HepG2 (cell line): ENCODE measurements around the gene OSGEPL1. TPM values are rescaled to one million over a fixed set of nuclear protein-coding genes. Genes with fewer than 3 reads are reported as not detected.

ENCODE experiments used
- ATRX ChIP-seq: sonication (generic); formaldehyde crosslinking; IDR thresholded peaks from 2 replicates; pipeline ENCODE4 v1.4.0; 2020; ENCODE audit warnings: missing genetic modification reagents, borderline replicate concordance
- PITX1 ChIP-seq: sonication (generic); formaldehyde crosslinking; IDR thresholded peaks from 2 replicates; pipeline ENCODE4 v1.5.1; 2020; ENCODE audit warnings: mild to moderate bottlenecking, missing genetic modification reagents
- PLRG1 ChIP-seq: fragments of 450-650 bp; conservative IDR thresholded peaks from 2 replicates; pipeline ENCODE4 v1.6.1; 2016
- SIN3B ChIP-seq: fragments of 150-350 bp; IDR thresholded peaks from 2 replicates; pipeline ENCODE4 v1.6.1; 2014; ENCODE audit warnings: low read length
- SP5 ChIP-seq: IDR thresholded peaks from 2 replicates; pipeline ENCODE4 v1.6.1; 2016; ENCODE audit warnings: low read depth, borderline replicate concordance
- ZFP41 ChIP-seq: sonication (generic); formaldehyde crosslinking; IDR thresholded peaks from 2 replicates; pipeline ENCODE4 v1.4.0; 2020; ENCODE audit warnings: mild to moderate bottlenecking, missing genetic modification reagents, borderline replicate concordance
- ZNF432 ChIP-seq: sonication (generic); formaldehyde crosslinking; IDR thresholded peaks from 2 replicates; pipeline ENCODE4 v1.5.0; 2020; ENCODE audit warnings: missing genetic modification reagents, mild to moderate bottlenecking, borderline replicate concordance
- ZNF484 ChIP-seq: sonication (generic); formaldehyde crosslinking; IDR thresholded peaks from 2 replicates; pipeline ENCODE4 v1.5.1; 2020; ENCODE audit warnings: mild to moderate bottlenecking, low read depth, missing genetic modification reagents, borderline replicate concordance
- ZNF557 ChIP-seq: sonication (generic); formaldehyde crosslinking; IDR thresholded peaks from 2 replicates; pipeline ENCODE4 v1.4.0; 2020; ENCODE audit warnings: missing genetic modification reagents
- ZNF629 ChIP-seq: sonication (generic); formaldehyde crosslinking; conservative IDR thresholded peaks from 2 replicates; pipeline ENCODE4 v1.5.0; 2020; ENCODE audit warnings: missing genetic modification reagents
- ZNF720 ChIP-seq: sonication (generic); formaldehyde crosslinking; IDR thresholded peaks from 2 replicates; pipeline ENCODE4 v1.4.0; 2020; ENCODE audit warnings: missing genetic modification reagents
- ZNF747 ChIP-seq: sonication (generic); formaldehyde crosslinking; IDR thresholded peaks from 2 replicates; pipeline ENCODE4 v1.8.1; 2023; ENCODE audit warnings: missing genetic modification reagents, mild to moderate bottlenecking, borderline replicate concordance
- ZSCAN31 ChIP-seq: sonication (generic); formaldehyde crosslinking; IDR thresholded peaks from 2 replicates; pipeline ENCODE4 v1.5.0; 2020; ENCODE audit warnings: low read depth, mild to moderate bottlenecking, missing genetic modification reagents
- polyA plus RNA-seq, 8 experiments: library from polyadenylated mRNA; depleted of rRNA in 3 of 8; stranded (reverse) in 7 of 8; unstranded in 1 of 8; fragments of >200 nt; fragmentation: Illumina TruSeq in 4 of 8; extraction: Trizol in 4 of 8; gene quantifications; 2 replicates each; pipeline versions ENCODE4 v1.2.1 to v1.2.3, GENCODE V29; 2011 to 2016; ENCODE audit warnings: low read depth in 4 of 8, missing spikeins in 1 of 8, mixed read lengths in 1 of 8; ENCODE audit not compliant: insufficient read depth in 1 of 8
- total RNA-seq, 5 experiments: library from RNA; depleted of rRNA; stranded (reverse); fragments of >200 nt; fragmentation: Illumina TruSeq; extraction: Trizol; gene quantifications; 2 replicates each; pipeline ENCODE4 v1.2.3, GENCODE V29; 2016; ENCODE audit warnings: low read depth in 1 of 5
- TF ChIP-seq, protein P1 (sequence below): sonication (generic); formaldehyde crosslinking; IDR thresholded peaks from 2 replicates; pipeline ENCODE4 v1.4.0; 2020; ENCODE audit warnings: mild to moderate bottlenecking, missing genetic modification reagents
- TF ChIP-seq, protein P2 (sequence below): sonication (generic); formaldehyde crosslinking; conservative IDR thresholded peaks from 2 replicates; pipeline ENCODE4 v1.4.0; 2020; ENCODE audit warnings: mild to moderate bottlenecking, missing genetic modification reagents, moderate library complexity
- TF ChIP-seq, protein P3 (sequence below): IDR thresholded peaks from 2 replicates; pipeline ENCODE4 v1.6.1; 2016
- TF ChIP-seq, protein P4 (sequence below): sonication (generic); formaldehyde crosslinking; IDR thresholded peaks from 2 replicates; pipeline ENCODE4 v1.4.0; 2020; ENCODE audit warnings: missing genetic modification reagents

The OSGEPL1 gene
- total and polyA plus RNA-seq, 2 of the 13 experiments (the other 11 are each of a cell fraction or from before 2014, with no cell fraction given): 10.2 to 10.8 TPM

DNA sequence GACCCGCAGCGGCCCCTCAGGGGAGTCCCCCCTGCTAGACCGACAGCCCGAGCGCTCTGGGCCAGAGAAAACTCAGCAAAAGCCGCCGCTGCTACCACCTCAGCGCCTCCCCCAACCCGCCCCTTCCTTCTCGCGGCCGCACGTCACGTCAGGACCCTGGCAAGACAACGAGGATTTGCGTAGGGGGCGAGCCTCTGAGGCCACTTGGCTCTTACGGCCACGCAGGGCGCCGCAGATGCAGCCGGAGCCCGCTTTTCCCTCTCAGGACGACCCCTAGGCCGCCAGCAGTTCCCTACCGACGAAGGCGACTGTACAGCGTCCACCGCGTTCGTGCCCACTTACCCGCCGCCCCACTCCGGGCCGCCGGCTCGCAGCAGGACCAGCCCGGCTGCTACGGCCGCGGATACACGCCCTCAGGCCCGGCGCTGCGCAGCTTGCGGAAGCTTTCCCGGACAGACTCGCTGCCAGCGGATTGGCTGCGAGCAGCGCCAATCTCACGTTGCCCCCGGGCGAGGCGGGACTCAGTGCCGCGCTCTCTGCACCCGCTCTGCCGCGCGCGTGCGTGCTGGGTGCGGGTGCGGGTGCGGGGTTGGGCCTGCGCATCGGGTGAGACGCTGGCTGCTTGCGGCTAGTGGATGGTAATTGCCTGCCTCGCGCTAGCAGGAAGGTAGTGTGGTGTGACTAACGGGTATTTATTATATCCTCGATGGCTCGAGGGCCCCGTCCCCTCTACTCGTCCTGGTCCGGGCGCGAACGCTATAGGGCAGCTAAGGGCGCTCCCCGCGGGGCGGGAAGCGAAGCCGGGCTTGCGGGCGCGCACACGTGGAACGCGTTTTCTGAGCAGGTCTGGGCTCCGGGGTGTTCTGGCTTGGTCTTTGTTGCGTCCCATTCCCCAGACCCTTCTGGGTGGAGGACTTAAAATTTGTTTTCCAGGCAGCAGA is 21.6 kb upstream of the OSGEPL1 start, which contains the start of the genes ORMDL1 and PMS1 (continued):
- TF ChIP-seq, protein P1, sequence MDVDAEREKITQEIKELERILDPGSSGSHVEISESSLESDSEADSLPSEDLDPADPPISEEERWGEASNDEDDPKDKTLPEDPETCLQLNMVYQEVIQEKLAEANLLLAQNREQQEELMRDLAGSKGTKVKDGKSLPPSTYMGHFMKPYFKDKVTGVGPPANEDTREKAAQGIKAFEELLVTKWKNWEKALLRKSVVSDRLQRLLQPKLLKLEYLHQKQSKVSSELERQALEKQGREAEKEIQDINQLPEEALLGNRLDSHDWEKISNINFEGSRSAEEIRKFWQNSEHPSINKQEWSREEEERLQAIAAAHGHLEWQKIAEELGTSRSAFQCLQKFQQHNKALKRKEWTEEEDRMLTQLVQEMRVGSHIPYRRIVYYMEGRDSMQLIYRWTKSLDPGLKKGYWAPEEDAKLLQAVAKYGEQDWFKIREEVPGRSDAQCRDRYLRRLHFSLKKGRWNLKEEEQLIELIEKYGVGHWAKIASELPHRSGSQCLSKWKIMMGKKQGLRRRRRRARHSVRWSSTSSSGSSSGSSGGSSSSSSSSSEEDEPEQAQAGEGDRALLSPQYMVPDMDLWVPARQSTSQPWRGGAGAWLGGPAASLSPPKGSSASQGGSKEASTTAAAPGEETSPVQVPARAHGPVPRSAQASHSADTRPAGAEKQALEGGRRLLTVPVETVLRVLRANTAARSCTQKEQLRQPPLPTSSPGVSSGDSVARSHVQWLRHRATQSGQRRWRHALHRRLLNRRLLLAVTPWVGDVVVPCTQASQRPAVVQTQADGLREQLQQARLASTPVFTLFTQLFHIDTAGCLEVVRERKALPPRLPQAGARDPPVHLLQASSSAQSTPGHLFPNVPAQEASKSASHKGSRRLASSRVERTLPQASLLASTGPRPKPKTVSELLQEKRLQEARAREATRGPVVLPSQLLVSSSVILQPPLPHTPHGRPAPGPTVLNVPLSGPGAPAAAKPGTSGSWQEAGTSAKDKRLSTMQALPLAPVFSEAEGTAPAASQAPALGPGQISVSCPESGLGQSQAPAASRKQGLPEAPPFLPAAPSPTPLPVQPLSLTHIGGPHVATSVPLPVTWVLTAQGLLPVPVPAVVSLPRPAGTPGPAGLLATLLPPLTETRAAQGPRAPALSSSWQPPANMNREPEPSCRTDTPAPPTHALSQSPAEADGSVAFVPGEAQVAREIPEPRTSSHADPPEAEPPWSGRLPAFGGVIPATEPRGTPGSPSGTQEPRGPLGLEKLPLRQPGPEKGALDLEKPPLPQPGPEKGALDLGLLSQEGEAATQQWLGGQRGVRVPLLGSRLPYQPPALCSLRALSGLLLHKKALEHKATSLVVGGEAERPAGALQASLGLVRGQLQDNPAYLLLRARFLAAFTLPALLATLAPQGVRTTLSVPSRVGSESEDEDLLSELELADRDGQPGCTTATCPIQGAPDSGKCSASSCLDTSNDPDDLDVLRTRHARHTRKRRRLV (CRISPR knock-in tag): peak; percentile 94
- no peak; the same call in 1 of the 2 replicates for TF ChIP-seq ZNF629 (CRISPR knock-in tag)
- TF ChIP-seq ZNF432: peak; percentile 91; the same call in 1 of the 2 replicates
- TF ChIP-seq, protein P2, sequence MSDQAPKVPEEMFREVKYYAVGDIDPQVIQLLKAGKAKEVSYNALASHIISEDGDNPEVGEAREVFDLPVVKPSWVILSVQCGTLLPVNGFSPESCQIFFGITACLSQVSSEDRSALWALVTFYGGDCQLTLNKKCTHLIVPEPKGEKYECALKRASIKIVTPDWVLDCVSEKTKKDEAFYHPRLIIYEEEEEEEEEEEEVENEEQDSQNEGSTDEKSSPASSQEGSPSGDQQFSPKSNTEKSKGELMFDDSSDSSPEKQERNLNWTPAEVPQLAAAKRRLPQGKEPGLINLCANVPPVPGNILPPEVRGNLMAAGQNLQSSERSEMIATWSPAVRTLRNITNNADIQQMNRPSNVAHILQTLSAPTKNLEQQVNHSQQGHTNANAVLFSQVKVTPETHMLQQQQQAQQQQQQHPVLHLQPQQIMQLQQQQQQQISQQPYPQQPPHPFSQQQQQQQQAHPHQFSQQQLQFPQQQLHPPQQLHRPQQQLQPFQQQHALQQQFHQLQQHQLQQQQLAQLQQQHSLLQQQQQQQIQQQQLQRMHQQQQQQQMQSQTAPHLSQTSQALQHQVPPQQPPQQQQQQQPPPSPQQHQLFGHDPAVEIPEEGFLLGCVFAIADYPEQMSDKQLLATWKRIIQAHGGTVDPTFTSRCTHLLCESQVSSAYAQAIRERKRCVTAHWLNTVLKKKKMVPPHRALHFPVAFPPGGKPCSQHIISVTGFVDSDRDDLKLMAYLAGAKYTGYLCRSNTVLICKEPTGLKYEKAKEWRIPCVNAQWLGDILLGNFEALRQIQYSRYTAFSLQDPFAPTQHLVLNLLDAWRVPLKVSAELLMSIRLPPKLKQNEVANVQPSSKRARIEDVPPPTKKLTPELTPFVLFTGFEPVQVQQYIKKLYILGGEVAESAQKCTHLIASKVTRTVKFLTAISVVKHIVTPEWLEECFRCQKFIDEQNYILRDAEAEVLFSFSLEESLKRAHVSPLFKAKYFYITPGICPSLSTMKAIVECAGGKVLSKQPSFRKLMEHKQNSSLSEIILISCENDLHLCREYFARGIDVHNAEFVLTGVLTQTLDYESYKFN: peak; percentile 31; the same call in 1 of the 2 replicates
- TF ChIP-seq PITX1 (CRISPR knock-in tag): peak; percentile 88
- TF ChIP-seq ZSCAN31 (CRISPR knock-in tag): peak; percentile 98
- TF ChIP-seq ZFP41 (CRISPR knock-in tag): 0 out of 2 replicates have a peak, but pooled peaks have one; percentile 12
- TF ChIP-seq, protein P3, sequence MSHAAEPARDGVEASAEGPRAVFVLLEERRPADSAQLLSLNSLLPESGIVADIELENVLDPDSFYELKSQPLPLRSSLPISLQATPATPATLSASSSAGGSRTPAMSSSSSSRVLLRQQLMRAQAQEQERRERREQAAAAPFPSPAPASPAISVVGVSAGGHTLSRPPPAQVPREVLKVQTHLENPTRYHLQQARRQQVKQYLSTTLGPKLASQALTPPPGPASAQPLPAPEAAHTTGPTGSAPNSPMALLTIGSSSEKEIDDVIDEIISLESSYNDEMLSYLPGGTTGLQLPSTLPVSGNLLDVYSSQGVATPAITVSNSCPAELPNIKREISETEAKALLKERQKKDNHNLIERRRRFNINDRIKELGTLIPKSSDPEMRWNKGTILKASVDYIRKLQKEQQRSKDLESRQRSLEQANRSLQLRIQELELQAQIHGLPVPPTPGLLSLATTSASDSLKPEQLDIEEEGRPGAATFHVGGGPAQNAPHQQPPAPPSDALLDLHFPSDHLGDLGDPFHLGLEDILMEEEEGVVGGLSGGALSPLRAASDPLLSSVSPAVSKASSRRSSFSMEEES (CRISPR knock-in tag): no peak; the same call in 1 of the 2 replicates
- TF ChIP-seq ZNF557 (CRISPR knock-in tag): peak; percentile 37
- peak; percentile 94 for TF ChIP-seq ZNF747
- TF ChIP-seq SP5: peak; percentile 52
- TF ChIP-seq ATRX (CRISPR knock-in tag): no peak
- TF ChIP-seq, protein P4, sequence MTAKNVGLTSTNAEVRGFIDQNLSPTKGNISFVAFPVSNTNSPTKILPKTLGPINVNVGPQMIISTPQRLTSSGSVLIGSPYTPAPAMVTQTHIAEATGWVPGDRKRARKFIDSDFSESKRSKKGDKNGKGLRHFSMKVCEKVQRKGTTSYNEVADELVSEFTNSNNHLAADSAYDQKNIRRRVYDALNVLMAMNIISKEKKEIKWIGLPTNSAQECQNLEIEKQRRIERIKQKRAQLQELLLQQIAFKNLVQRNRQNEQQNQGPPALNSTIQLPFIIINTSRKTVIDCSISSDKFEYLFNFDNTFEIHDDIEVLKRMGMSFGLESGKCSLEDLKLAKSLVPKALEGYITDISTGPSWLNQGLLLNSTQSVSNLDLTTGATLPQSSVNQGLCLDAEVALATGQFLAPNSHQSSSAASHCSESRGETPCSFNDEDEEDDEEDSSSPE: peak; percentile 93
- peak; percentile 65; the same call in 1 of the 2 replicates for TF ChIP-seq ZNF484
- TF ChIP-seq PLRG1: no peak
- TF ChIP-seq SIN3B: no peak
- TF ChIP-seq ZNF720 (CRISPR knock-in tag): peak; percentile 21; the same call in 1 of the 2 replicates
